AG20443 (cell line): ENCODE measurements around the gene SAA2.
"Not testable (repeated sequence)": the region's sequence is repeated elsewhere in the genome, so short reads cannot be mapped to it uniquely, and the experiment has no call there.

Experiments
- DNase-seq: peaks from one replicate; pipeline ENCODE4 v3.0.0; 2012; ENCODE audit warnings: low spot score, mixed read lengths

Gene SAA2

GRCh38 chr11:18247191-18247581 lies 1.3 kb downstream of the SAA2 start:
- not testable (repeated sequence) for DNase-seq

GRCh38 chr11:18246379-18247190 lies 1.9 kb downstream of the SAA2 start:
- not testable (repeated sequence) for DNase-seq

- DNase-seq = no peak
Measured at GRCh38 chr11:18245396-18245795, 3.1 kb downstream of the SAA2 start.

- DNase-seq = peak; percentile 77
Measured at GRCh38 chr11:18243783-18244362, 4.6 kb downstream of the SAA2 start.

GRCh38 chr11:18239655-18240054 lies 8.8 kb downstream of the SAA2 start:
- no peak for DNase-seq

- DNase-seq = no peak
Measured at GRCh38 chr11:18236664-18237356, 11.7 kb downstream of the SAA2 start, which contains the start of gene SAA4. SAA4 (minus strand) TSS chr11:18236802; CDS start chr11:18235926, 876 bp downstream.

- DNase-seq = no peak
Measured at GRCh38 chr11:18235394-18236334, 12.8 kb downstream of the SAA2 start.

- DNase-seq = no peak
Measured at GRCh38 chr11:18233912-18234311, 14.6 kb downstream of the SAA2 start.

- DNase-seq = no peak
Measured at GRCh38 chr11:18230859-18231258, 17.6 kb downstream of the SAA2 start.

GRCh38 chr11:18229501-18229900 lies 19.0 kb downstream of the SAA2 start:
- no peak for DNase-seq

GRCh38 chr11:18225913-18226312 lies 22.6 kb downstream of the SAA2 start:
- no peak for DNase-seq

- DNase-seq = no peak
Measured at GRCh38 chr11:18223591-18224387, 24.7 kb downstream of the SAA2 start.

- no peak for DNase-seq
Measured at GRCh38 chr11:18222814-18223421, 25.6 kb downstream of the SAA2 start.

- no peak for DNase-seq
Measured at GRCh38 chr11:18221274-18221876, 27.1 kb downstream of the SAA2 start.

GRCh38 chr11:18209058-18209457 lies 39.4 kb downstream of the SAA2 start:
- DNase-seq = no peak

- no peak for DNase-seq
Measured at GRCh38 chr11:18204771-18205170, 43.7 kb downstream of the SAA2 start.

- DNase-seq = no peak
Measured at GRCh38 chr11:18204220-18204619, 44.2 kb downstream of the SAA2 start.

- peak; percentile 36 for DNase-seq
Measured at GRCh38 chr11:18203723-18204122, 44.7 kb downstream of the SAA2 start.

GRCh38 chr11:18197738-18198137 lies 50.7 kb downstream of the SAA2 start:
- DNase-seq = not testable (repeated sequence)

- DNase-seq = no peak
Measured at GRCh38 chr11:18196532-18196931, 51.9 kb downstream of the SAA2 start.
